GM12873 (cell line): ENCODE data around the gene SNX3.

Source experiments
- TF ChIP-seq, protein P1 (sequence below): IDR thresholded peaks from 2 replicates; pipeline ENCODE4 v1.5.1; 2012; ENCODE audit warnings: low read depth, mild to moderate bottlenecking, moderate library complexity, low read length, control low read depth; ENCODE audit not compliant: insufficient read depth; ENCODE audit errors: missing control alignments

The SNX3 gene

DNA sequence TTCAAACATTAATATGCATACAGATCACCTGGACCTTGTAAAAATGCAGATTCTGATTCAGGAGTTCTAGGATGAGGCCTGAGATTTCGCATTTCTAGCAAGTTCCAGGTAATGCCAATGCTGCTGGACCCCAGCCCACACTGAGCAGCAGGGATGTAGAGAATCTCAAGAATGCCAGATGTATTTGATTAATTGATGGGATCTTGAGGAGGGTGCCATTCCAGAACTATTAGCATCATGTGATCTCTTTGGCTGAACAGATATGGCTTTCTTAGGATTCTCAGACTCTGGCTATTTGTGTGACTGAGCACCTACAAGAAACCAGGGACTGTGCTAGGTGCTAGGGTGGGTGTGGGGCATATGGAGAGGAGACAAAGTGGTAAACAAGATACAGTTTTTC lies 16.5 kb upstream of the SNX3 start:
- TF ChIP-seq, protein P1, sequence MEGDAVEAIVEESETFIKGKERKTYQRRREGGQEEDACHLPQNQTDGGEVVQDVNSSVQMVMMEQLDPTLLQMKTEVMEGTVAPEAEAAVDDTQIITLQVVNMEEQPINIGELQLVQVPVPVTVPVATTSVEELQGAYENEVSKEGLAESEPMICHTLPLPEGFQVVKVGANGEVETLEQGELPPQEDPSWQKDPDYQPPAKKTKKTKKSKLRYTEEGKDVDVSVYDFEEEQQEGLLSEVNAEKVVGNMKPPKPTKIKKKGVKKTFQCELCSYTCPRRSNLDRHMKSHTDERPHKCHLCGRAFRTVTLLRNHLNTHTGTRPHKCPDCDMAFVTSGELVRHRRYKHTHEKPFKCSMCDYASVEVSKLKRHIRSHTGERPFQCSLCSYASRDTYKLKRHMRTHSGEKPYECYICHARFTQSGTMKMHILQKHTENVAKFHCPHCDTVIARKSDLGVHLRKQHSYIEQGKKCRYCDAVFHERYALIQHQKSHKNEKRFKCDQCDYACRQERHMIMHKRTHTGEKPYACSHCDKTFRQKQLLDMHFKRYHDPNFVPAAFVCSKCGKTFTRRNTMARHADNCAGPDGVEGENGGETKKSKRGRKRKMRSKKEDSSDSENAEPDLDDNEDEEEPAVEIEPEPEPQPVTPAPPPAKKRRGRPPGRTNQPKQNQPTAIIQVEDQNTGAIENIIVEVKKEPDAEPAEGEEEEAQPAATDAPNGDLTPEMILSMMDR, result no peak

DNA sequence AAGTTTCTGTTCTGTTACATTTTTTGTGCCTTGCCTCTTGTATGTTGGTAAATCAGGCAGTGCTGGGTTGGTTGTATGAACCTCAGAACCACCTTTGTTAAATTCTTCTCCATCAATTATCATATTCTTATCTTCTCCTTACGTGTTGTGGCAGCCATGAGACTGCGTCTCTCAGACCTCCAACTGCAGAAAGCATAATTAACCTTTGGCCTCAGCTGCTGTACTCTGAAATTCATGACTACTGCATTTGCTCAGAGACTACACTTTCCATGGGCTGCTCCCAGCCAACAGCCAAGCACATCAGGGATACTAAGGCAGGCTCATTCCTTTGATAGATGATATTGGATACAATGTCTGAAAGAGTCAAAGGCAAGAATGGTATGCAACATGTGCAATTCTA lies 15.1 kb upstream of the SNX3 start:
- TF ChIP-seq, protein P1, result no peak

DNA sequence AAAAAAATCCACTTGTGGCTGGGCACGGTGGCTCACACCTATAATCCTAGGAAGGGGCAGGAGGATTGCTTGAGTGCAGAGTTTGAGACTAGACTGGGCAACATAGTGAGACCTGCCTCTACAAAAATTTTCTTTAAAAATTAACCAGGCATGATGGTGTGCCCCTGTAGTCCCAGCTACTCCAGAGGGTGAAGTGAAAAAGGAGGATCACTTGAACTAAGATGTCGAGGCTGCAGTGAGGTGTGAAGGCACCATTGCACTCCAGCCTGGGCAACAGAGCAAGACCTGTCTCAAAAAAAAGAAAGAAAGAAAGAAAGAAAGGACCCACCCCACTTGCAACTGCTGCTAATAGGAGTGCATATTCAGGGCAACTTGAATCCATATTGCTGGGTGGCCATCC lies 13.7 kb upstream of the SNX3 start:
- TF ChIP-seq, protein P1, result no peak

DNA sequence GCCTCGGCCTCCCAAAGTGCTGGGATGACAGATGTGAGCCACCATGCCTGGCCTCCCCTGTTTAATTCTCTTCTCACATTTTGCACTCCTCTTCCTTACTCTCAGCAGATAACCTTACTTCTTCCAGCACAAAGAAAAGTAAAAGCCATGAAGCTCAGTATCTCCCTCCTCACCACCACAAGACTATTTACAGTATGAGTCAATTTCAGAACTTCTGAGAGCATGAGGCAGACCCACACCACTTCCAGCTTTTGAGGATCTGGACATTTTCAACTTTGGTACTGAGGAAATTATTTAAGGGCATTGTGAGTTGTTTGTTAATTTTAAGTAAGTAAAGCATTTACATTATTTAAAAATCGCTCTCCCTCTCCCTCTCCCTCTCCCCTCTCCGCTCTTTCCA lies 8.0 kb upstream of the SNX3 start:
- TF ChIP-seq, protein P1, result no peak

DNA sequence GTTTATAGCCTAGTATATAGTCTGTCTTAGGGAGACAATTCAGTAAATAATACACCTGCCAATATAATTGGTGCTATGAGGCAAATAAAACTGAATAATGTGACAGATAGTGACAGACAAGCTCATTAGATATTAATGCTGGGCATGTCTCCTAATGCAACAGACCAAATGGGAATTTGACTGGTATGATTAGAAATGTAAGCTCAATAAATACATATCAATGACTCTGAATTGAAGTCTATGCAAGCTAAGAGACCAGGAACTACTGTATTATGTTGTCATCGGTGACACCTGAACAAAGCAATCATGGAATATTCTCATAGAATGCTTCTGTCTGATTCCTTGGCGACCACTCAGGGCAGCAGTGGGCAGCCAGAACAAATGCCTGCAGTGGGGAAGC lies 2.5 kb upstream of the SNX3 start:
- TF ChIP-seq, protein P1, result no peak

DNA sequence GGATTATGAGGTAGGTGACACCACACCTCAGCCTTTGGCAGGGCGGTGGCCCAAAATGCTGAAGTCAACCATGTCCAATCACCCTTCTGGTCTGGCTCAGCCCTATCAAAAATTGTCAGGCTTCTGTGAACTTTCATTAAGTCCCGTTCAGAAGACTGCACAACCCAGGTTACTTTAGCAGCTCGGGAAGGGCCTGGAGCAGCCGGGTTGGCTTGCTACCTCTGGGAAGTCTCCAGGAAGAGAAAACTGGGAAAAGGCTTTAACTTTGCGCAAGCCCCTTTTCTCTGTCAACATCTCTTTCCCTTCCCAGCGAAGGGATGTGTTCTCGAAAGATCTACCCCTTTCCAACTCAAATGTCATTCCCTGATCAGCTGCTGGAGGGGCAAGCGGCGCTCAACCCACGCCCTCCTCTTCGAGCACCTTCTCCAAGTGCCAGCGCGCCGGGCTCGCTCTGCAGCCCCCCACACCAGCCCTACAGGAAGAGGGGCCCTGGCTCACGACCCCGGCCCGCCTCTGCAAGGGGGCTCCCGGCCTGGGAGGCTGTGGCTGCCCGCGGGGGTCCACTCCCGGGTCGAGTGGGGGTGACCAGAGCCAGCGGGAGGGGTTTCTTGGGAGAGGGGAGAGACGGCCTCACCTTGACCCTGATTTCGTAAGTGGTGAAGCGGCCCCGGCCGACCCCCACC lies 573 bp downstream of the SNX3 start:
- TF ChIP-seq, protein P1, result no peak

DNA sequence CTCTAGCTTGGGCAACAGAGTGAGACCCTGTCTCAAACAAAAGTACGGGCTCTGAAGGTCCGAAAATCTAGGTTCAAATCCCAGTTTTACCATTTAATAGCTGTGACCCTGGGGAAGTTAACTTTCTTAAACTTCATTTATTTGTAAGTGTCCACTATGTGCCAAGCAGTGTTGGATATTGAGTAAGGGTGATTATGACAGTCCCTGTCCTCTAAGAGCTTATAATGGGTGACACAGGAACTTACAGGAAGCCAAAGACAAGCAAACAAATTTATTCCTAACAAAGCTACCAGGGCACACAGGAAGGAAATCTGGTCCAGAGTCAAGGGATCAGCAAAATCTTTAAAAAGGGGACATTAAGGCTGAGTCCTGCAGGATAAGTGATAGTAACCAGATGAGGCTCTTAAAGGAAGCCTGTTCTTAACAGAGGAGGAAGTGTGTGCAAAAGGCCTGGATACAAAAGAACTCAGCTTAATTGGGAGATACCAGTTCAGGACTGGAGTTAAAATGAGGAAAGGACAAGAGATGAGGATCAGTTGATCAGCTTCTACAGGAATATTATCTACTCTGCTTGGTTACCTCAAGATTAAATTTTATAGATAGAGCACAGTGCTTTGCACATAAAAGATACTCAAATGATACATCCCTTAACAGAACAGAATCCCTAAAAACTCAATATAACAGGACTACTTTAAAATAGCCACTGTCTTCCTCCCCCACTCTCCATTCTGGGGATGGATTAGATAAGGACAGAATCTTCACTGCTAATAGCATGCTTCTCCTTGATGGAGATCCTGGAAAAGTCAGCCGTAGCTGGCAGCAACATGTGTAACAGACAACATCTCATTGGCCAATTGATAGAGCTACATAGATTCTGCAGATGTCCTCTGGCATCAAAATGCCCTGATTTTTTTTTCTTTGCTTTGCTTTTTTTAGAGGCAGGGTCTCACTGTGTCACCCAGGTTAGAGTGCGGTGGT lies 6.1 kb downstream of the SNX3 start:
- TF ChIP-seq, protein P1, result no peak
